GM18505 (cell line): ENCODE measurements around the gene FHIT.
"Not testable (repeated sequence)": the region's sequence is repeated elsewhere in the genome, so short reads cannot be mapped to it uniquely, and the experiment has no call there.

Source experiments
- ATAC-seq: cut with Tn5 transposase; IDR thresholded peaks from one replicate; pipeline ENCODE4 v1.9.1; 2021; ENCODE audit not compliant: unreplicated experiment
- POLR2A ChIP-seq: IDR thresholded peaks from 4 replicates; pipeline ENCODE4 v1.6.1; 2011; ENCODE audit warnings: borderline replicate concordance; ENCODE audit not compliant: insufficient read depth, insufficient read length; ENCODE audit errors: extremely low read depth

Gene FHIT

GRCh38 chr3:59936472-59936871 lies 1314.8 kb downstream of the FHIT start:
- no peak for TF ChIP-seq POLR2A
- ATAC-seq = no peak

GRCh38 chr3:59935025-59935424 lies 1316.2 kb downstream of the FHIT start:
- ATAC-seq = peak; percentile 97
- TF ChIP-seq POLR2A = no peak

DNA sequence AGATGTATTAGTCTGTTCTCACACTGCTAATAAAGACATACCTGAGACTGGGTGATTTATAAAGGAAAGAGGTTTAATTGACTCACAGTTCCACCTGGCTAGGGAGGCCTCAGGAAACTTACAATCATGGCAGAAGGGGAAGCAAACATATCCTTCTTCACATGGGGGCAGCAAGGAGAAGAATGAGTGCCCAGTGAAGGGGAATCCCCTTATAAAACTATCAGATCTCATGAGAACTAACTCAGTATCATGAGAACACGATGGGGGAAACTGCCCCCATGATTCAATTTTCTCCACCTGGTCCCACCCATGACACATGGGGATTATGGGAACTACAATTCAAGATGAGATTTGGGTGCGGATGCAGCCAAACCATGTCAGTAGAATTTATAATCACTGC lies 1316.7 kb downstream of the FHIT start:
- not testable (repeated sequence) for ATAC-seq

DNA sequence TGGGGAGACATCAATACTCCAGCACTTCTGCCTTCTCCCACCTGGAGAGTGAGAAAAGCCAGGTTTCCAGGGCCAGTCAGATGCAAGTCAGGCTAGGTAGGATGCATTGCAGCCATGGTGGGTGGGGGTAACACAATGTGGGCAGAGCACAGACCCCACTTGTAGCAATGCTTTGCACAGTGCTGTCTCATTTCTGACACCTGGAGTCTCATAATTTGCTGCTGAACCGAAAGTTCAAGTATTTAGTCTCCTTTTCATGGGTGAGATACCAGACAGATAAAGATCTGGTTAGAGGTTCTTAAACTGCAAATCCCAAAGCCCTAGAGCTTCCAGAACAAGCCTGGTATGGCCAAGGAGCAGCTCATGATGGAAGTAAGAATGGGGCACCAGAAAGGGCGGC lies 1321.1 kb downstream of the FHIT start:
- no peak for TF ChIP-seq POLR2A
- no peak for ATAC-seq

- TF ChIP-seq POLR2A = no peak
- no peak for ATAC-seq
Measured at GRCh38 chr3:59927056-59927455, 1324.2 kb downstream of the FHIT start.

DNA sequence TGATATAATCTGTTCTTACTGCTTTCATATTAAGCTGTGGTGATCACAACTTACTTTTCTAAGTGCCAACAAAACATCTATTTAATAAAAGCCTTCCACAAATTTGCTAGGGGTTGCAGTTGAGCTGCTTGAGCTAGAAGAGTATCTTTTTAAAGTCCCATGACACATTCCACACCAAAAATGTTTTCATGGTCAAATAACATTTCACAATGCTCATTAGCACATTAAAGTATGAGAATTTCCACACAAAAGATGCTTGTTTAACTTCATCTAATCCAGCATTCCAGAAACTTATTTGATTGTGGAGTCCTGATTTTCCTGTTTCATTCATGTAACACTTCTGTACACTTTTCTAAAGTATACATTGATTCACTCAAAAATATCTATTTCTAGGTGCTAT lies 1325.3 kb downstream of the FHIT start:
- TF ChIP-seq POLR2A = no peak
- ATAC-seq = no peak

GRCh38 chr3:59922192-59922591 lies 1329.1 kb downstream of the FHIT start:
- no peak for ATAC-seq
- no peak for TF ChIP-seq POLR2A

- TF ChIP-seq POLR2A = no peak
- no peak for ATAC-seq
Measured at GRCh38 chr3:59920822-59921221, 1330.4 kb downstream of the FHIT start.

- no peak for TF ChIP-seq POLR2A
- ATAC-seq = no peak
Measured at GRCh38 chr3:59919586-59919985, 1331.7 kb downstream of the FHIT start.

DNA sequence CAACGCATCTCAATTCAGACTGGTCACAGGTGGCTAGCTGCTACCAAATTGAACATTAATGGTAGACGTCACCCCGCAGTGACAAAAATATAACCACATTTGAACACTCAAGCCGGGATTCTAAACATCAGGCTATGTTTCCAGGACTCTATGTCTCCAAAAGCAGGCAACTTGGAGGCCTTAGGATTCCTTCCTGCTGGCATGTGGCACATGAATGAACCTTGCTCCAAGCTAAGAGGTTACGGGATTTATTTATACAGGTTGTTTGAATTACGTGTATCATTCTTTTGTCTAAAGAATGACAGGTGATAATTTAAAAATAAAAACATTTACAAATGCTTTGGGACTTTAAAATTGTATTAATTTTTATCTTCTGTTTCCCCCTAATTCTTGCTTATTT lies 1337.0 kb downstream of the FHIT start:
- ATAC-seq = no peak
- TF ChIP-seq POLR2A = no peak

- no peak for ATAC-seq
Measured at GRCh38 chr3:59913645-59914044, 1337.6 kb downstream of the FHIT start.

GRCh38 chr3:59908701-59909100 lies 1342.6 kb downstream of the FHIT start:
- no peak for TF ChIP-seq POLR2A
- no peak for ATAC-seq

More at GRCh38 chr3:59913645-59914044, 1337.6 kb downstream of the FHIT start:
- no peak for TF ChIP-seq POLR2A

- no peak for TF ChIP-seq POLR2A
- no peak for ATAC-seq
Measured at GRCh38 chr3:59908280-59908679, 1343.0 kb downstream of the FHIT start.

GRCh38 chr3:59904296-59904695 lies 1347.0 kb downstream of the FHIT start:
- ATAC-seq = no peak
- no peak for TF ChIP-seq POLR2A

GRCh38 chr3:59899061-59899460 lies 1352.2 kb downstream of the FHIT start:
- TF ChIP-seq POLR2A = no peak
- ATAC-seq = no peak
